SK-N-DZ (cell line): ENCODE results near the gene CASZ1.

Source experiments
- DNase-seq: peaks from one replicate; pipeline ENCODE4 v3.0.0-alpha.2; 2015; ENCODE audit warnings: low spot score

CASZ1 gene

DNA sequence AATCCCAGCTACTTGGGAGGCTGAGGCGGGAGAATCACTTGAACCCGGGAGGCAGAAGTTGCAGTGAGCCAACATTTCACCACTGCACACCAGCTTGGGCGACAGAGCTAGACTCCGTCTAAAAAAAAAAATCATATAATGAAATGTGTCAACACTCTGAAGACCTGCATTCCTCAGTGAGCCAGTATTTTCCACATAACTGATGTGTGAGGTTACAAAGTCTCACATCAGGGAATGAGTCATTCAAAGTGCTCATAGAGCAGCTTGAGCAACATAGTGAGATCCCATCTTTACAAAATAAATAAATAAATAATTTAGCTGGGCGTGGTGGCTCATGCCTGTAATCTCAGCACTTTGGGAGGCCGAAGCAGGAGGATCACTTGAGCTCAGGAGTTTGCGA lies 65.5 kb downstream of the CASZ1 start:
- no peak for DNase-seq

DNA sequence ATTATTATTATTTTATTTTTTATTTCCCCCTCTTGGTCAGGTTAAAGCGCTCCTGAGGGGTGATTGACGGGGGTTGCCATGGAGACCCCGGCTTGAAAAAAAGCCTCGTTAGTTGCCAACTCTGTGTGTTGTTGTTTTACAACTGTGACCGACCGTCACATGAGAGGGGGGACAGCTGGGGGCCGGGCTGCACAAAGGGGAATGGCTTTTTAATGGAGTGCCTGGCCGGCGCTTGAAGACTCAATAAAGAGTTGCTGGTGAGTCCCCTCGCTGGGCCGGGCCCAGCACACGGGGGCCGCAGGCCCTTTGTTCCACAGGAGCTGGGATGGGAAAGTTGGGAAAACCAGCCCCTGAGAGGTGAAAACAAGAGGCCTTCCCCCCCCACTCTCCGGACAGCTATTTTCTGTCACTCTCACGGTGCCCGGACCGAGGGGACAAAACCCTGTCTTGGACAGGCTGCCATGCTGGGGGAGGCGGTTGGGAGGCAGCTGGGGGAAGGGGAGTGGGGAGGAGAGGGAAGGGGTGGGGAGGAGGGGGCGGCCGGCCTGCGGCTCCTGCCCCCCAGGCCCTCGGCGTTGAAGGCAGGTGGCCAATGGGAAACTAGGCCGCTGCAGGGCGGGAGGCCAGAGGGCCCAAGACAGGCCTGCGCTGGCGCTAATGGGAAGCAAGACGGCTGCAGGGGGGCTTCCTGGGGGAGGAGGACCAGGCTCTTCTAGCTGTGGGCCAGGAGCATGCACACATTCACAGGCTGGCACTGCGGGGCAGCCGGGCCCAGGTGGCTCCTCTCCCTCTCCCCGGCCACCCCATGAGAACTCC lies 67.6 kb downstream of the CASZ1 start:
- peak; percentile 46 for DNase-seq

GRCh38 chr1:10727751-10728232 lies 68.7 kb downstream of the CASZ1 start:
- no peak for DNase-seq

GRCh38 chr1:10726355-10726754 lies 70.1 kb downstream of the CASZ1 start:
- DNase-seq = no peak

DNA sequence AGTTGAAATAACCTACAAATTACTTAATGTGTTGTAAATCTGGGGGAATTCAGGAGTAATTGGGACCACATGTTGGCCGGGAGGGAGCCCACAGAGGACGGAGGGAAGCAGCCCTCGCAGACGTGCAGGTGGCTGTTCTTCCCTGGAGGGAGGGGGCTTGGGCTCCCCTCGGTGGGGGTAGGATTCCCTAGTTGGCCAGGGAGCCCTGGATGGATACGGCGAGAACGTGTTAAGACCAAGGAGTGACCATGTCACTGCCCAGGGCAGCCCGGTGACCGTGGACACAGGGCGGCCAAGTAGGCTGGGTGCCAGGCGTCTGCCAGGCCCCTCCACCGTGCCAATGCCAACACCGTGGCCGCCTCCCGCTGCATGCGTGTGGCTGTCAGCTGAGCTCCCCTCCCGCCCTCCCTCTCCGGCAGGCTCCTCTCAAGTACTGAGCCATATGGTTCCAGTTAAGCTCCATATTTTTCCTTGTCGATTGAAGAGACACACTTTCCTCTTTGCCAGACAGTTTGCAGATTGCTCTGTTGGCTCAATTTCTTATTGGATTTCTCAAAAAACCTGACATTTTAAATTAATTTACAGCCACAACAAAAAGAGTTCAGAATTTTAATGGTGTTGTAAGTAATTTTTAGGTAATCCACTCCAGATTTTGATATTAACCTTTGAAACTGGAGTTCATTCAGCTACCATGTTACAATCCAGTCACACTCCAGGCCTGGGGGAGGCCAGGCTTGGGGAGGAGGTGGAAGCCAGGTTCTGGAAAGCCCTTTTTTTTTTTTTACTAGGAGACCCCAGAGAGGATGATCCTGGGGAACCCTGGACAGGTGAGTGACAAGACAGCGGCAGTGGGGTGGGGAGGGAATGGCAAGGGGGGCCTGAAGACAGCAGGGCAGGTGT lies 71.2 kb downstream of the CASZ1 start:
- peak; percentile 81 for DNase-seq

- DNase-seq = no peak
Observed at GRCh38 chr1:10724511-10724910, 71.9 kb downstream of the CASZ1 start.

GRCh38 chr1:10724052-10724494 lies 72.4 kb downstream of the CASZ1 start:
- DNase-seq = no peak

- no peak for DNase-seq
Observed at GRCh38 chr1:10723317-10723716, 73.1 kb downstream of the CASZ1 start.

GRCh38 chr1:10722803-10723202 lies 73.6 kb downstream of the CASZ1 start:
- DNase-seq = no peak

- DNase-seq = no peak
Observed at GRCh38 chr1:10721381-10722321, 74.8 kb downstream of the CASZ1 start.

DNA sequence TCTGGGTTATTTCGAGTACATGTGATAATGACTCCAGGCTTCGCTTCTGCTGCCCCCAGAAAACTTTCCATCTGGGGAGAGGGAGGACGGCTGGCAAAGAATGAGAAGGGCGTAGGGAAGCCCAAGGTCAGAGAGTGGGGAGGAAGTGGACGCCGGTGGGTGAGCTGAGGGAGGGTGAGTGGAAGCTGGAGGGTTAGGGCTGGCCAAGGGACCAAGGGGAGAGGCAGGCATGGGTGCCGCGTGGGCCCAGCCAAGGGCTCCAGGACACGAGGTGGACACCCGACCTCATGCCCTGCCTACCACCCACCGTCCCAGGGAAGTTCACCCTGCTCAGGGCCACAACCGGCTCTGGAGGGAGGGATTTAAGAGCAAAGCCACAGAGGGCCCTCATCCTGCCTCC lies 75.8 kb downstream of the CASZ1 start:
- no peak for DNase-seq

GRCh38 chr1:10718083-10718415 lies 78.4 kb downstream of the CASZ1 start:
- DNase-seq = no peak

DNA sequence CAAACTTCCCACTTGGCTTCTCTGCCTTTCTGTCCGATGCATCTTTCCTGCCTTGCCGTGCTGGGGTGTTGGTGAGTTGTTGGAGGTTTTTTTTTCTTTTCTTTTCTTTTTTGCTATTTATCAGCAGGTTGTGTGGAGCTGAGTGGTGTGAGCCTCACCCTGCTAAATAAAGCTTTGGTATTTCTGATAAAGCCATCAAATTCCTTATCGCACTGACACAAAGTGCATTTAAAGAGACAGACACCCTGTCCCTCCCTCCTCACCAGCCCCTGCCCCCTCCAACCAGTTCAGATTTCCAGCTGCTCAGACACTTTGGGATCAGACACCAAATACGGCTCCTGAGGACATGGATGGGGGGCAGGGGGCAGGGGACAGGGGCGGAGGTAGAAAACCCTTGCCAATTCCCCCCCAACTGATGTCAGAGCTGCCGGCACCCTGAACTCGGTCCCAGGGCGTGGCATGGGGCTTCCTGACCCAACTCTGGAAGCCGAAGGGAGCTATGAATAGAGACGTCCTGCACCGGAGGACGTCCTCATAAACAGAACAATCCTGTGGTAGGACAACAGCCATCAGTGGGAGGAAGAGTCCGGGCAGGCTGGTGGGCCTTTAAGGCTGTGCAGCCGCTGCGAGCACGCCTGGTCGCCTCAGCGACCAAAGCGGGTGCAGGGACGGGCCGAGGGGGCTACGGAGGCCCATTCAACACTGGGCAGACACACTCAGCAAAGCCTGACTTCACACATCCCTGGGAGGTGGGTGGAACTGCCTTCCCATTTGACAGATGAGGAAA lies 79.0 kb downstream of the CASZ1 start:
- no peak for DNase-seq

- DNase-seq = no peak
Observed at GRCh38 chr1:10716840-10717239, 79.6 kb downstream of the CASZ1 start.

- no peak for DNase-seq
Observed at GRCh38 chr1:10714337-10715114, 81.9 kb downstream of the CASZ1 start.

- no peak for DNase-seq
Observed at GRCh38 chr1:10713614-10714013, 82.8 kb downstream of the CASZ1 start.

DNA sequence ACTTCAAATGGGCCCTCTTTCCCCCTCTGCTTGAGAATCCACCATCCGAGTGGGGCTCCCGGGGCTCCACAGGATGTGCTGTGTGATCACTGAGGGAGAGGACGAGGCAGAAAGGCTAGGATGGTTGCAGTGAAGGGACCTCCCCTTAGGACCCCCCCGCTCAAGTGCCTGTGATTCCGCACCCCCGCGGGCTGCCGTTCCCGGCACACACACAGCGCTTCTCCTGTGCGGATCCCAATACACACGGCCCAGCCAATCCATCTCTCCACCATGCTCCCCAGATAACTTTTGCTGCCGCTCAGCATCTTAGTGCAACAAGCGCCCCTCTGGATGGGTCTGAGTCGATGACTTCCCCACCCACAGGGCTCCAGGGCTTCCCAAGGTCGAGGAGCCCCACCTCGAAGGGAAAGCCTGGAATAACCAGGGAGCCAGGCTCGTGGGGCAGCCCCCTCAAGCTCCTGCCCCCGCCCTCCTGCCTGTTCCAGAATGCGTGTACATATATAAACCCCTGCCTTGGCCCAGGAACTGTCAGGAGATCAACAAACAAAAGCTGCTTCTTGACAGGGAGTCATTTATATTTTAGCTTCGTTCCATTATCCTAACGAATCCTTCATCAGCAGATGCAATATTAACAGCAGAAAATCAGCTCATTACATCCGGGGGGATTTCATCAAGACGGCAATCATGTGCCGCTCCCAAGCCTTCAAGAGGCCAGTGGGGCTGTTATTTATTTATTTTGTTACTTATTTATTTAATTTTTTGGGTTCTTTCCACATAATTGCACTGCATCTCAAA lies 83.7 kb downstream of the CASZ1 start:
- DNase-seq = no peak

- no peak for DNase-seq
Observed at GRCh38 chr1:10710489-10710888, 86.0 kb downstream of the CASZ1 start.

GRCh38 chr1:10709646-10710045 lies 86.8 kb downstream of the CASZ1 start:
- DNase-seq = no peak
